PFSK-1 (cell line): ENCODE results near the gene PANK2.

ENCODE experiments used
- POLR2AphosphoS5 ChIP-seq: IDR thresholded peaks from 2 replicates; pipeline ENCODE4 v1.6.1; 2012; ENCODE audit warnings: low read depth, mild to moderate bottlenecking, control low read depth, low read length, moderate library complexity
- TAF1 ChIP-seq: IDR thresholded peaks from 2 replicates; pipeline ENCODE4 v1.6.1; 2012; ENCODE audit warnings: low read length, control low read depth, borderline replicate concordance; ENCODE audit not compliant: insufficient read depth

DNA sequence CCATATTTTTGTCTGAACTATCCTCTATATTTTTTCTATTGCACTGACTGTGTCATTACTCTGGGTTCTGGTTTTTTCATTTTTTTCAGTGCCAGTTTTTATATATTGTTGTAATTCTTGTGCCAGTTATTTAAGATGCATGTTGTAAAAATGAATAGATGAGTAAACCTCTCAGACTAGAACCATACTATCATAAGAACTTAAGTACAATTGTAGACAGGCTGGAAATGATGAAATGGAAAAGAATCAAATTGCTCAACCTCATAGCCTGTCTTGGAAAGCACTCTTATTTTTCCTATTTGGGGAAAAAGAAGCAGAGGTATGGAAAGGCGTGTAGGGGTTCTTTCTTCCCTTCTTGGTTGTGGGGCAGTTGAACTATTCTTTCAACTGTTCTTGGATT is 30.2 kb downstream of the PANK2 start:
- no peak for TF ChIP-seq POLR2AphosphoS5
- no peak for TF ChIP-seq TAF1
